SK-N-SH treated with all-trans-retinoic acid at 6 μM for 48 hours (cell line): Measurements from ENCODE around the gene SIRT2.
"Not testable (repeated sequence)": the region's sequence is repeated elsewhere in the genome, so short reads cannot be mapped to it uniquely, and the experiment has no call there.

Experiments used
- ATAC-seq: fragments of 200-7000 bp; cut with Tn5 transposase; 3 replicates; pipeline ENCODE4 v1.9.1; 2020; ENCODE audit warnings: mild to moderate bottlenecking, moderate library complexity
- ARNTL ChIP-seq: fragments of 450-650 bp; formaldehyde crosslinking; IDR thresholded peaks from 2 replicates; pipeline ENCODE4 v1.5.0; 2020; ENCODE audit warnings: low read depth, mild to moderate bottlenecking, moderate library complexity, borderline replicate concordance
- CREB5 ChIP-seq: fragments of 250-450 bp; sonication (Bioruptor Pico); IDR thresholded peaks from 2 replicates; pipeline ENCODE4 v1.5.1; 2020; ENCODE audit warnings: low read depth, mild to moderate bottlenecking, moderate library complexity
- CSDC2 ChIP-seq: fragments of 250-450 bp; sonication (Bioruptor Pico); IDR thresholded peaks from 2 replicates; pipeline ENCODE4 v1.5.0; 2020; ENCODE audit warnings: mild to moderate bottlenecking, moderate library complexity
- CSRNP3 ChIP-seq: fragments of 250-450 bp; sonication (Bioruptor Pico); IDR thresholded peaks from 2 replicates; pipeline ENCODE4 v1.5.1; 2021; ENCODE audit warnings: mild to moderate bottlenecking, moderate library complexity
- ESRRG ChIP-seq: fragments of 250-450 bp; sonication (Bioruptor Pico); IDR thresholded peaks from 2 replicates; pipeline ENCODE4 v1.6.1; 2021; ENCODE audit warnings: mild to moderate bottlenecking
- ISL1 ChIP-seq: fragments of 250-450 bp; sonication (Bioruptor Pico); IDR thresholded peaks from 2 replicates; pipeline ENCODE4 v2.1.2; 2022; ENCODE audit warnings: mild to moderate bottlenecking, moderate library complexity
- PATZ1 ChIP-seq: fragments of 250-450 bp; sonication (Bioruptor Pico); IDR thresholded peaks from 2 replicates; pipeline ENCODE4 v1.8.0; 2020; ENCODE audit warnings: mild to moderate bottlenecking, moderate library complexity, borderline replicate concordance
- POU6F1 ChIP-seq: fragments of 250-450 bp; sonication (Bioruptor Pico); IDR thresholded peaks from 2 replicates; pipeline ENCODE4 v1.8.0; 2021; ENCODE audit warnings: low read depth, mild to moderate bottlenecking, moderate library complexity, borderline replicate concordance
- RARB ChIP-seq: fragments of 250-450 bp; sonication (Bioruptor Pico); IDR thresholded peaks from 2 replicates; pipeline ENCODE4 v1.8.0; 2021; ENCODE audit warnings: mild to moderate bottlenecking, moderate library complexity
- SNAI2 ChIP-seq: fragments of 250-450 bp; sonication (Bioruptor Pico); IDR thresholded peaks from 2 replicates; pipeline ENCODE4 v1.5.0; 2020; ENCODE audit warnings: mild to moderate bottlenecking, moderate library complexity
- TCF4 ChIP-seq: fragments of 250-450 bp; sonication (Bioruptor Pico); IDR thresholded peaks from 2 replicates; pipeline ENCODE4 v1.8.0; 2021; ENCODE audit warnings: mild to moderate bottlenecking, moderate library complexity, borderline replicate concordance
- TOX ChIP-seq: fragments of 250-450 bp; sonication (Bioruptor Pico); IDR thresholded peaks from 2 replicates; pipeline ENCODE4 v1.8.0; 2021; ENCODE audit warnings: mild to moderate bottlenecking, moderate library complexity, borderline replicate concordance
- TSHZ2 ChIP-seq: fragments of 250-450 bp; sonication (Bioruptor Pico); IDR thresholded peaks from 2 replicates; pipeline ENCODE4 v1.5.0; 2020; ENCODE audit warnings: mild to moderate bottlenecking, moderate library complexity
- ZC3H10 ChIP-seq: fragments of 250-450 bp; sonication (Bioruptor Pico); IDR thresholded peaks from 2 replicates; pipeline ENCODE4 v1.5.1; 2021; ENCODE audit warnings: mild to moderate bottlenecking, moderate library complexity
- ZFP3 ChIP-seq: fragments of 250-450 bp; sonication (Bioruptor Pico); IDR thresholded peaks from 2 replicates; pipeline ENCODE4 v1.5.0; 2020; ENCODE audit warnings: mild to moderate bottlenecking, moderate library complexity
- ZFP30 ChIP-seq: fragments of 450-650 bp; formaldehyde crosslinking; IDR thresholded peaks from 2 replicates; pipeline ENCODE4 v1.5.0; 2022; ENCODE audit warnings: mild to moderate bottlenecking, moderate library complexity
- ZNF565 ChIP-seq: fragments of 450-650 bp; formaldehyde crosslinking; conservative IDR thresholded peaks from 2 replicates; pipeline ENCODE4 v1.5.0; 2020; ENCODE audit warnings: low read depth, mild to moderate bottlenecking, moderate library complexity
- ZNF8 ChIP-seq: fragments of 450-650 bp; formaldehyde crosslinking; IDR thresholded peaks from 2 replicates; pipeline ENCODE4 v1.5.0; 2020; ENCODE audit warnings: mild to moderate bottlenecking, moderate library complexity

SIRT2 gene

DNA sequence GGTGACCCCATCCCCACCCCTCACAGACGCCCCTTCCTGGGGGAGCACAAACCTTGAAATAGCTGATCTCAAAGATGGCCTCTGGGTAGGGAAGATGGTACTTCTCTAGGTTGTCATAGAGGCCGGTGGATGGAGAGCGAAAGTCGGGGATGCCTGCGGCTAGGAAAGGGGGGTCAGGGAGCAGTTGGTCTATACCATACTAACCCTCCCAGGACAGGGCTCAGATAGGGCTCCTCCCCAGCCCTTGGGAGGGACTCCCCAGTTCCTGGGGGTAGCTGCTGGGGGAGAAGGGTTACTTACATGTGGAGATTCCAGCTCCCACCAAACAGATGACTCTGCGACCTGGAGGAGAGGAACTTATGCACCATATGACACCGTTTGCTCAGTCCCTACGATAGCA is 9.6 kb downstream of the SIRT2 start:
- ATAC-seq: no peak
- TF ChIP-seq RARB (CRISPR knock-in tag): no peak
- TF ChIP-seq, all 23 proteins: peak for 0

- no peak for TF ChIP-seq ESRRG (CRISPR knock-in tag)
- no peak for TF ChIP-seq POU6F1 (CRISPR knock-in tag)
- TF ChIP-seq CREB5 (CRISPR knock-in tag): no peak
- no peak for TF ChIP-seq SNAI2 (CRISPR knock-in tag)
- no peak for TF ChIP-seq ZNF565 (CRISPR knock-in tag)
- no peak for TF ChIP-seq ZNF8 (CRISPR knock-in tag)
- no peak for TF ChIP-seq PATZ1
- TF ChIP-seq TCF4 (CRISPR knock-in tag): no peak
- ATAC-seq: no peak
Measured at GRCh38 chr19:38888876-38889275, 10.5 kb downstream of the SIRT2 start.

GRCh38 chr19:38884691-38885090 is 14.7 kb downstream of the SIRT2 start:
- not testable (repeated sequence) for ATAC-seq

- TF ChIP-seq TCF4 (CRISPR knock-in tag) (no peak), ESRRG (CRISPR knock-in tag) (no peak), ZFP30 (CRISPR knock-in tag) (no peak), ISL1 (CRISPR knock-in tag) (no peak), POU6F1 (CRISPR knock-in tag) (no peak), CSRNP3 (CRISPR knock-in tag) (no peak), ZC3H10 (CRISPR knock-in tag) (no peak), ARNTL (no peak), ZFP3 (CRISPR knock-in tag) (no peak)
- TF ChIP-seq, all 23 proteins: peak for 0
- ATAC-seq: no peak
Measured at GRCh38 chr19:38883286-38883685, 16.1 kb downstream of the SIRT2 start.

- no peak for ATAC-seq
- TF ChIP-seq ZNF8 (CRISPR knock-in tag): no peak
- no peak for TF ChIP-seq CREB5 (CRISPR knock-in tag)
- no peak for TF ChIP-seq ISL1 (CRISPR knock-in tag)
- TF ChIP-seq TCF4 (CRISPR knock-in tag): no peak
- TF ChIP-seq ARNTL: no peak
- no peak for TF ChIP-seq SNAI2 (CRISPR knock-in tag)
- TF ChIP-seq ZFP3 (CRISPR knock-in tag): no peak
- TF ChIP-seq TSHZ2 (CRISPR knock-in tag): no peak
- no peak for TF ChIP-seq ZNF565 (CRISPR knock-in tag)
- no peak for TF ChIP-seq TOX (CRISPR knock-in tag)
- no peak for TF ChIP-seq CSDC2 (CRISPR knock-in tag)
- TF ChIP-seq ESRRG (CRISPR knock-in tag): no peak
- no peak for TF ChIP-seq CSRNP3 (CRISPR knock-in tag)
- TF ChIP-seq ZFP30 (CRISPR knock-in tag): no peak
Measured at GRCh38 chr19:38880882-38881609, 18.4 kb downstream of the SIRT2 start.
